ENCODE measurements around the gene EFCAB12. TPM values are rescaled to one million over a fixed set of nuclear protein-coding genes. Genes with fewer than 3 reads are reported as not detected.
"Not testable (repeated sequence)": the region's sequence is repeated elsewhere in the genome, so short reads cannot be mapped to it uniquely, and the experiment has no call there.

The EFCAB12 gene
- total RNA-seq, 1 donor from 2014 or later = 6.0 TPM

GRCh38 chr3:129399895-129400357, 28.5 kb downstream of the EFCAB12 start:
- Mint-ChIP-seq H3K4me3 (peak overlapping the region; percentile 97), H3K4me1 (ENCODE audit: unreplicated experiment) (peaks cover 21% of the 10 kb centered on the region)
- TF ChIP-seq CTCF (conservative IDR thresholded peaks at IDR 0.05) = no peak

GRCh38 chr3:129399145-129399894, 29.1 kb downstream of the EFCAB12 start:
- H3K4me3 Mint-ChIP-seq = peak overlapping the region; percentile 97
- H3K36me3 Mint-ChIP-seq = peaks cover 3% of the 10 kb centered on the region
- peak; percentile 83 for TF ChIP-seq CTCF (conservative IDR thresholded peaks at IDR 0.05)
- DNase-seq (ENCODE audit: extremely low spot score, unreplicated experiment) = no peak
- H3K9me3 Mint-ChIP-seq = no peaks in the 10 kb centered on the region
- H3K27me3 Mint-ChIP-seq = no peaks in the 10 kb centered on the region
- H3K27ac Mint-ChIP-seq = peak overlapping the region; percentile 97
- peaks cover 21% of the 10 kb centered on the region for H3K4me1 Mint-ChIP-seq (ENCODE audit: unreplicated experiment)

More at GRCh38 chr3:129399895-129400357, 28.5 kb downstream of the EFCAB12 start:
- no peaks in the 10 kb centered on the region for H3K27me3 Mint-ChIP-seq
- peaks cover 3% of the 10 kb centered on the region for H3K36me3 Mint-ChIP-seq
- DNase-seq (ENCODE audit: extremely low spot score, unreplicated experiment) = no peak
- H3K9me3 Mint-ChIP-seq = no peaks in the 10 kb centered on the region
- H3K27ac Mint-ChIP-seq = peak overlapping the region; percentile 97

- no peaks in the 10 kb centered on the region for H3K9me3 Mint-ChIP-seq
- no peaks in the 10 kb centered on the region for H3K27me3 Mint-ChIP-seq
- peaks cover 21% of the 10 kb centered on the region for H3K4me1 Mint-ChIP-seq (ENCODE audit: unreplicated experiment)
- H3K27ac Mint-ChIP-seq = peak overlapping the region; percentile 97
- DNase-seq (ENCODE audit: extremely low spot score, unreplicated experiment) = no peak
- peaks cover 3% of the 10 kb centered on the region for H3K36me3 Mint-ChIP-seq
- peak overlapping the region; percentile 97 for H3K4me3 Mint-ChIP-seq
- no peak for TF ChIP-seq CTCF (conservative IDR thresholded peaks at IDR 0.05)
Measured at GRCh38 chr3:129398803-129399144, 29.7 kb downstream of the EFCAB12 start.

GRCh38 chr3:129393760-129394564, 34.5 kb downstream of the EFCAB12 start:
- H3K4me1 Mint-ChIP-seq (ENCODE audit: unreplicated experiment) = peaks cover 21% of the 10 kb centered on the region
- not testable (repeated sequence) for H3K9me3 Mint-ChIP-seq; H3K27me3 Mint-ChIP-seq; H3K27ac Mint-ChIP-seq; H3K4me3 Mint-ChIP-seq; H3K36me3 Mint-ChIP-seq; DNase-seq (ENCODE audit: extremely low spot score, unreplicated experiment)

GRCh38 chr3:129393271-129393670, 35.2 kb downstream of the EFCAB12 start:
- Mint-ChIP-seq H3K36me3 (peaks cover 7% of the 10 kb centered on the region), H3K4me1 (ENCODE audit: unreplicated experiment) (peaks cover 16% of the 10 kb centered on the region), H3K27me3 (no peaks in the 10 kb centered on the region), H3K27ac (no peak overlapping the region), H3K4me3 (no peak overlapping the region), H3K9me3 (no peaks in the 10 kb centered on the region)
- no peak for TF ChIP-seq CTCF (conservative IDR thresholded peaks at IDR 0.05)
- DNase-seq (ENCODE audit: extremely low spot score, unreplicated experiment) = no peak

GRCh38 chr3:129392106-129392887, 36.1 kb downstream of the EFCAB12 start:
- not testable (repeated sequence) for H3K4me3 Mint-ChIP-seq; H3K27ac Mint-ChIP-seq; DNase-seq (ENCODE audit: extremely low spot score, unreplicated experiment); H3K27me3 Mint-ChIP-seq; H3K9me3 Mint-ChIP-seq
- peaks cover 10% of the 10 kb centered on the region for H3K4me1 Mint-ChIP-seq (ENCODE audit: unreplicated experiment)
- peaks cover 13% of the 10 kb centered on the region for H3K36me3 Mint-ChIP-seq

- H3K9me3 Mint-ChIP-seq; H3K4me3 Mint-ChIP-seq; H3K27me3 Mint-ChIP-seq; H3K27ac Mint-ChIP-seq; DNase-seq (ENCODE audit: extremely low spot score, unreplicated experiment); H3K4me1 Mint-ChIP-seq (ENCODE audit: unreplicated experiment): not testable (repeated sequence)
- peaks cover 18% of the 10 kb centered on the region for H3K36me3 Mint-ChIP-seq
Measured at GRCh38 chr3:129391583-129391982, 36.9 kb downstream of the EFCAB12 start.

Data from type B pancreatic cell (in vitro differentiated cells).